ENCODE results near the gene SMAD6.

- TF ChIP-seq CTCF (IDR thresholded peaks at IDR 0.05 in 2 of 3, conservative IDR thresholded peaks at IDR 0.05 in 1 of 3; ENCODE audit: insufficient read depth in 2 of 3, low read depth in 1 of 3, low read length in 3 of 3) (no peak), EP300 (IDR thresholded peaks at IDR 0.05; ENCODE audit: low read length) (no peak), SRSF9 (IDR thresholded peaks at IDR 0.05; ENCODE audit: borderline replicate concordance, low read depth, low read length) (no peak), TRIM28 (IDR thresholded peaks at IDR 0.05) (no peak), USF2 (CRISPR knock-in tag; IDR thresholded peaks at IDR 0.05) (no peak), SP1 (CRISPR knock-in tag; IDR thresholded peaks at IDR 0.05) (no peak), NR2C2 (CRISPR knock-in tag; IDR thresholded peaks at IDR 0.05) (no peak), NR2C2 (tag; IDR thresholded peaks at IDR 0.05) (no peak), ZNF324 (CRISPR knock-in tag; IDR thresholded peaks at IDR 0.05) (no peak), POLR2A (conservative IDR thresholded peaks at IDR 0.05) (no peak), ARID2 (IDR thresholded peaks at IDR 0.05) (no peak), BRCA1 (IDR thresholded peaks at IDR 0.05) (no peak), BRCA1 (CRISPR knock-in tag; IDR thresholded peaks at IDR 0.05) (no peak), TSHZ1 (CRISPR knock-in tag; IDR thresholded peaks at IDR 0.05) (no peak), EZH2 (IDR thresholded peaks at IDR 0.05; ENCODE audit: borderline replicate concordance, low read depth, low read length) (no peak), ZNF232 (CRISPR knock-in tag; IDR thresholded peaks at IDR 0.05) (no peak)
These were observed 41.2 kb downstream of the SMAD6 start for GRCh38 chr15:66743204-66743603.

Data from K562 (cell line).